ENCODE measurements around the gene PNKP. TPM values are rescaled to one million over a fixed set of nuclear protein-coding genes. Genes with fewer than 3 reads are reported as not detected.

PNKP gene
- total RNA-seq, 4 donors from 2014 or later: 47.7 to 104 (median 77.7) TPM

DNA sequence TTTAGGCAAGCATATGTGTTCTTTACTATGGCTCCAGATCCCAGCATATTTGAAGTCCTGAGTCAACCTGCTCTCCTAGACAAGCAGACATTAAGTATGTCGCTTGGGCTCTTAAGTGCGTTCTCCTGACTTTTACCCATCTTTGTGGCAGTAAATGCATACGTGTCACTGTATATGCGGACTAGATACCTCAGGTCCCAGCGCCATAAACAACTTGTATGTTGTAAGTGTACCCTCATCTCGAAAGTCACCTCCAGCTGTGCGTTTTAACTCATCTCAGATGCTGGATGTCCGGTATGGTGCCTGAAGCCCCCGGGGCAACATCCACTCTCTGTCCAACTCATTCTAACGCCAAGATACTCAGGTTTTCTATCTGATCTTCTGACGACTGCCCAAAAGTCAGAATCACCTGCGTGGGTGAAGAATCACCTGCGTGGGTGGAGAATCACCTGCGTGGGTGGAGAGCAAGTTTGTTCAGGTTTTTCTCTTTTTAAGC is 14.7 kb downstream of the PNKP start:
- peak overlapping the region; percentile 87 to 93 for H3K4me3 ChIP-seq

DNA sequence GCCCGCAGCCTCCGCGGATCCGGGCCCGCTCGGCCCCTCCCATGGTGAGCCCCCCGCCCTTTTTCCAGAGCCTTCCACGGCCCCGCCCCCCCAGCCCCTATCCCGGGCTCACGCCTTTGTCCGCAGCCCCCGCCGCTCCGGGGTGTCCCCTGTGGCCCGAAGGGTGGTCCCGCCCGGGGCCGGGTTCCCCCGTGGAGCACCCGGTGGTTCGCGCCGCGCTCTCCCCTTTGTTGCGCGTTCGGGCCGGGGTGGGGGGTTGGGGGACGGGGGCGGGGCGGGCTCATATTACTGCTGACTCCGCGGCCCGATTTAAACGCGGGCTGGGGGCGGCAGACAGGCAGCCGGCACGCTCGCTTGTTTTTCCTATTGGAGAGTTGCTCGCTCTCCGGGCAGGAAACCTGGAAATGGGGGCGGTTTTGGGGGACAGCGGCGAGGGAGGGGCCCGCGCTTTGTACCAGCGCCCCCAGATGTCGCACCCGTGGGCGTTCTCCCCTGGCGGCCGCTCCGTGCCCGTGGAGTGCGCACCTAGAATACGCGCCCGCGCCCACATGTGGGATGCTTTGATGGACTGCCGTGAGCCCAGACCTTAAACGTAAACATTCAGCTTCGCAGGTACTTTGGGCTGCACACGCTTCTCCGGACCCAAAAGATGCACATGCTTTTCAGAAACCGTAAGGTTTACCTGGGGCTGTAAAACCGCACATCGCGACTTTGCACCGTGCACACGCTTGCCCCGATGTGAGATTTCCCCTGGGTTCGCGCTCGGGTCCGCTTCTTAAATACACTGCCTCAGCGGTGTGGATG is 15.7 kb downstream of the PNKP start:
- intact Hi-C loops (cut with DNase I; ENCODE audit: low total_unique reads): no loop called here
- H3K36me3 ChIP-seq: no peaks in the 10 kb centered on the region
- no peaks in the 10 kb centered on the region for H3K27me3 ChIP-seq
- H3K9me3 ChIP-seq: no peaks in the 10 kb centered on the region
- H3K27ac ChIP-seq: peak overlapping the region; percentile 100
- no peak for TF ChIP-seq POLR2A (IDR thresholded peaks at IDR 0.05)
- TF ChIP-seq, protein P1, sequence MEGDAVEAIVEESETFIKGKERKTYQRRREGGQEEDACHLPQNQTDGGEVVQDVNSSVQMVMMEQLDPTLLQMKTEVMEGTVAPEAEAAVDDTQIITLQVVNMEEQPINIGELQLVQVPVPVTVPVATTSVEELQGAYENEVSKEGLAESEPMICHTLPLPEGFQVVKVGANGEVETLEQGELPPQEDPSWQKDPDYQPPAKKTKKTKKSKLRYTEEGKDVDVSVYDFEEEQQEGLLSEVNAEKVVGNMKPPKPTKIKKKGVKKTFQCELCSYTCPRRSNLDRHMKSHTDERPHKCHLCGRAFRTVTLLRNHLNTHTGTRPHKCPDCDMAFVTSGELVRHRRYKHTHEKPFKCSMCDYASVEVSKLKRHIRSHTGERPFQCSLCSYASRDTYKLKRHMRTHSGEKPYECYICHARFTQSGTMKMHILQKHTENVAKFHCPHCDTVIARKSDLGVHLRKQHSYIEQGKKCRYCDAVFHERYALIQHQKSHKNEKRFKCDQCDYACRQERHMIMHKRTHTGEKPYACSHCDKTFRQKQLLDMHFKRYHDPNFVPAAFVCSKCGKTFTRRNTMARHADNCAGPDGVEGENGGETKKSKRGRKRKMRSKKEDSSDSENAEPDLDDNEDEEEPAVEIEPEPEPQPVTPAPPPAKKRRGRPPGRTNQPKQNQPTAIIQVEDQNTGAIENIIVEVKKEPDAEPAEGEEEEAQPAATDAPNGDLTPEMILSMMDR (IDR thresholded peaks at IDR 0.05): no peak
- H3K4me1 ChIP-seq: peaks cover 0 to 11% of the 10 kb centered on the region in 2 donors
- DNase-seq: peak; percentile 40 to 51
- H3K4me3 ChIP-seq: peak overlapping the region; percentile 87 to 93

More for the DNA sequence above, 14.7 kb downstream of the PNKP start:
- TF ChIP-seq POLR2A (IDR thresholded peaks at IDR 0.05): no peak
- intact Hi-C loops (cut with DNase I; ENCODE audit: low total_unique reads): no loop called here
- no peak for DNase-seq
- H3K4me1 ChIP-seq: peaks cover 0 to 11% of the 10 kb centered on the region in 2 donors
- H3K27ac ChIP-seq: no peak overlapping the region
- no peaks in the 10 kb centered on the region for H3K9me3 ChIP-seq
- H3K27me3 ChIP-seq: no peaks in the 10 kb centered on the region
- no peaks in the 10 kb centered on the region for H3K36me3 ChIP-seq

DNA sequence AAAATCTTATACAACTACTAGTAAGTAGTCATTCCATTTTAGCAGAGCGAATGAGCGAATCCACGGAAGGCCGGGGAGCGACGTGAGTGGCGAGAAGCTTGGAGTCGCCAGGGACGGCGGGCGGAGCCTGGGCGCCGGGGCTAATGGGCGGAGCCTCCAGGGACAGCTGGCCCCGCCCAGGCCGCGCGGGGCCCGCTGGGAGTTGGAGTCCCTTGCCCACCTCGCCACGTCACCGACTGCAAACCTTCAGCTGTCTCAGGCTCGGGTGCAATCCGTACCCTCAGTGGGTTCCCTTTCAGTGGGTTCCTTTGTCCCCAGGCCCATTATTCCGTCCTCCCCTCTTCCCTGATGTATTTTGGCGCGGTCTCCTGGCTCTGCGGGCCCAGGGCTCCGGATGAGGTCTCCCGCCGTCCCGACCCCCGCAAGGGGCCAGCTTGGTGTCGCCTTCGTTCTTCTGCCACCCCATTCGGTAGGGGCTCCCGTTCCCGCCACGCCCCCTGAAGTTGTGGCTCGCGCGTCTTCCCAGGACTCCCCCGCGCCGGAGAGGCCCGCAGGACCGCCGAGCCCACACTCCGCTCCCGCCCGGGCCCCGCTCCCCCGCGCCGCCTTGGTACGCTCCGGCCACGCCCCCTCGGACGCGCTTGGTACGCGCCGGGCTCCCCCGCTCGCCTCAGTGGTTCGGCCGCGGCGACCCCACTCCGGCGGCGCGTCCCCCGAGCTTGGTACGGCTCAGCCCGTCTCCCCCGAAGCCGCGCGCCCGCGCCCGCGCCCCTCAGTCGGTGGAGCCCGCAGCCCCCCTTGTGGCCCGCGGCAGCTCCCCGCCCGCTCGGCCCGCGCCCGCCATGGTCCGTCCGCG is 16.7 kb downstream of the PNKP start, which contains the start of gene PTOV1:
PTOV1 (plus strand) TSS at position 673 of the 856 bp plus-strand sequence.
- peak within 1 kb of the TSS; percentile 87 to 93 for H3K4me3 ChIP-seq
- intact Hi-C loops (cut with DNase I; ENCODE audit: low total_unique reads): no loop called here
- no peaks in the 10 kb centered on the region for H3K9me3 ChIP-seq
- peak; percentile 92 to 93 for DNase-seq
- H3K27ac ChIP-seq: peak within 1 kb of the TSS; percentile 100
- TF ChIP-seq, protein P1 (IDR thresholded peaks at IDR 0.05): peak in 1 of 4 experiments; percentile 11
- TF ChIP-seq POLR2A (IDR thresholded peaks at IDR 0.05): peak; percentile 66 to 91
- H3K36me3 ChIP-seq: no peaks in the 10 kb centered on the region
- H3K27me3 ChIP-seq: no peaks in the 10 kb centered on the region
- peaks cover 0 to 11% of the 10 kb centered on the region in 2 donors for H3K4me1 ChIP-seq

DNA sequence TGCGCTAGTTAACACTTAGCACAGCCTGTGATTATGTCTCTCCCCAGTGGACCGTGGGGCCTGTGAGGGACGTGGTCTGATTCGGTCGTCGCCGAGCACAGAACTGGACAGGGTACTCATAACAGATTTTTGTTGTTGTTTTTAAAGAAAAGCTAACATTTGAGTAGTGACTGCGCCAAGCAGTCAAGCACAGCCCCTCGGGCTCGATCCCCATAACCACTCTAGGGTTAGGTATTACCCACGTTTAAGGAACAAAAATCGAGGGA is 17.2 kb downstream of the PNKP start:
- Histone ChIP-seq H3K9me3 (no peaks in the 10 kb centered on the region), H3K4me3 (peak overlapping the region; percentile 87 to 93), H3K36me3 (no peaks in the 10 kb centered on the region), H3K27ac (peak overlapping the region; percentile 100), H3K4me1 (peaks cover 0 to 11% of the 10 kb centered on the region in 2 donors), H3K27me3 (no peaks in the 10 kb centered on the region)
- TF ChIP-seq, protein P1 (IDR thresholded peaks at IDR 0.05): no peak
- TF ChIP-seq POLR2A (IDR thresholded peaks at IDR 0.05): no peak
- intact Hi-C loops (cut with DNase I; ENCODE audit: low total_unique reads): no loop called here
- DNase-seq: peak; percentile 33 to 35

DNA sequence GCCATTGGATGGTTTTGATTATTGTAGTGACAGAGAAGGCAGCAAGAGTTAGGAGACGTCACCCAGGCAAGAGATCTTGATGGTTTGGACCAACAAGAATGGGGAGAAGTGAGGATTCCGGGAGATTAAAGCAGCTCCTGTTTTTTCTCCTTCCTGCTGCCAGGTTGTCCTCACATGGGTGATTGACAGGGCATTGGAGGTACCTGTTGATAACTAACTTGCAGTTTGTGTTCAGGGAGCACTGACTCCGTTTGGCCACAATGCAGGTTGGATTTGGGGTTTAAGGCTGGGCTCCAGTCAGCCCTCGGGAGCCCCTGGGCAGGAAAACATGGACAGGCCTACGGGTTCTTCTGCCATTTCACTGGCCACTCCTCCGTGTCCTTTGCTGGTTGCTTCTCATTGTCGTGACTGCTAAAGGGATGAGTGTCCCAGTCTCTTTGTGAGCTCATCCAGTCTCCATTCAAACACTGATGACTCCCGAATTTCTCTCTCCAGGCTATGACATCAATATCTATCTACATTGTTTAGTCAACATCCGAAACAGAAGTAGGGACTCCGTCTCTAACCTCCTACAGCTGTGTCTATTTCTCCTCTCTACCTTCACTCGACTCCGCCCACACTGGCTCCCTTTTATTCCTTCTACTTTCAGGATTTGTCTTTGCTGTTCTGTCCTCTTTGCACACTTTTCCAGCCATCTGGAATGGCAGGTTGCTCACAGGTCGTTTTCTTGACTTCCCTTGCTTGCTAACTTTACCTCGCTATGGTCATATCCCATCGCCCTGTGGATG is 17.7 kb downstream of the PNKP start:
- Histone ChIP-seq H3K9me3 (no peaks in the 10 kb centered on the region), H3K4me1 (peaks cover 0 to 11% of the 10 kb centered on the region in 2 donors), H3K27me3 (no peaks in the 10 kb centered on the region), H3K36me3 (no peaks in the 10 kb centered on the region), H3K27ac (peak overlapping the region; percentile 100), H3K4me3 (peak overlapping the region in 1 of 2 donors; percentile 87)
- TF ChIP-seq, protein P1 (IDR thresholded peaks at IDR 0.05): no peak
- TF ChIP-seq POLR2A (IDR thresholded peaks at IDR 0.05): no peak
- no peak for DNase-seq
- intact Hi-C loops (cut with DNase I; ENCODE audit: low total_unique reads): no loop called here
